GM19397 (cell line): Measurements from ENCODE around the gene TELO2.
"Not testable (repeated sequence)": the region's sequence is repeated elsewhere in the genome, so short reads cannot be mapped to it uniquely, and the experiment has no call there.

Experiments used
- ATAC-seq: cut with Tn5 transposase; IDR thresholded peaks from one replicate; pipeline ENCODE4 v1.9.1; 2021; ENCODE audit warnings: mild to moderate bottlenecking, moderate library complexity; ENCODE audit not compliant: unreplicated experiment

TELO2 gene

GRCh38 chr16:1474796-1475551 is 18.2 kb upstream of the TELO2 start, which contains the start of gene CLCN7:
TSS of gene CLCN7 (minus strand) at chr16:1475028. CDS start at chr16:1474974, 54 bp downstream.
- peak; percentile 86 for ATAC-seq

- no peak for ATAC-seq
These were observed 17.5 kb upstream of the TELO2 start for GRCh38 chr16:1475552-1476114.

DNA sequence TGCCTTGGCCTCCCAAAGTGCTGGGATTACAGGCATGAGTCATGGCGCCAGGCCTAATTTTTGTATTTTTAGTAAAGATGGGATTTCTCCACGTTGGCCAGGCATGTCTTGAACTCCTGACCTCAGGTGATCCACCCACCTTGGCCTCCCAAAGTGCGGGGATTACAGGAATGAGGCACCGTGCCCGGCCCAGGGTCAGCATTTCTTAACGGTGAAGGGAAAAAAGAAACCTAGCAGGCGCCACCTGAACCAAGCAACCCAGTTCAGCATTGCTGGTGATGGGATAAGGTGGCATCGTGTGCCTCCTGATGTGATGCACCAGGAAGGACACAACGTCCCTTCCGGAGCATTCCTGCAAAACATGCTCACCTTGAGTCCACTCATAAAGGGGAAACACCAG is 16.1 kb upstream of the TELO2 start:
- ATAC-seq, result no peak

- ATAC-seq, result not testable (repeated sequence)
These were observed 14.2 kb upstream of the TELO2 start for GRCh38 chr16:1478937-1479336.

DNA sequence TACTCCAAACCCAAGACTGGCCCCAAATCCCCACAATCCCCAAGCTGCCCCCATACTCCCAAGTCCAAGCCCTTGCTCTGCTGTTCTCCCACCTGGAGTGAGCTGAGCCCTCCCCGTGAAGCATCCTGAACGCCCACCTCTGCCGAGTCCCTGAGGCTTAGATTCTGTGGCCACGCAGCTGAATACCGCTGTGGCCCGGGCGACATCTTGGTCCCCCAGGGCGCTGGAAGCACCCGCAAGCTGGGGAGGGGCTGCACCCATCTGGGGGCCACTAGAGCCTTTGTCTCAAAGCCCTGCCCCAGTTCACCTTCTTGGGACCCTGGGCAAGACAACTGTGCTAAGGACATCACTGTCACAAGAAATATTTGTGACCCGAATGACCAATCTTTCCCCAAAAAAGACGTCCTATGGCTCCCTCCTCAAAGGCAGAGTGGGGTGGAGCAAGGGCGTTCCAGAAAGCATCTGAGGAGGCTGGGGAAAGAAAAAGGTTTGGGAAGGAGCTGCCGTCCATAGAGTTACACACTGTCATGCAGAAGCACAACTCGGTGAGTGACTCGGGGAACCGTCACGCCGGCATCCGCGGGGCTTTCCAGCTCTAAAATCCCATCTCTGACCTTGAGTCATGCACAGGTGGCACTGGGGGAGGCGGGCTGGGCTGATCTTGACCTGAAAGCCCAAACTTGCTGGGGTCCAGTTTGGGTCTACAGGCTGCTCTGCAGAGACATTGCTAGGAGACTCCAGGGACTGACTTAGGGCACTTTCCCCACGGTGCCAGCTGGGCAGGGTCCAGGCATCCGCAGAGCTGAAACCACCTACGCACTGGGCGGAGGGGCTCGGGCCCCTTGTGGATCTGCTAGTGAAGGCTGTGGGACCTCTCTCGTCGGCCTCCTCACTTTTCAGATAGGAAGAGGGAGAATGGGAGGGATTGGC is 11.0 kb upstream of the TELO2 start:
- ATAC-seq, result no peak

- no peak for ATAC-seq
These were observed 7.2 kb upstream of the TELO2 start for GRCh38 chr16:1485847-1486496.

DNA sequence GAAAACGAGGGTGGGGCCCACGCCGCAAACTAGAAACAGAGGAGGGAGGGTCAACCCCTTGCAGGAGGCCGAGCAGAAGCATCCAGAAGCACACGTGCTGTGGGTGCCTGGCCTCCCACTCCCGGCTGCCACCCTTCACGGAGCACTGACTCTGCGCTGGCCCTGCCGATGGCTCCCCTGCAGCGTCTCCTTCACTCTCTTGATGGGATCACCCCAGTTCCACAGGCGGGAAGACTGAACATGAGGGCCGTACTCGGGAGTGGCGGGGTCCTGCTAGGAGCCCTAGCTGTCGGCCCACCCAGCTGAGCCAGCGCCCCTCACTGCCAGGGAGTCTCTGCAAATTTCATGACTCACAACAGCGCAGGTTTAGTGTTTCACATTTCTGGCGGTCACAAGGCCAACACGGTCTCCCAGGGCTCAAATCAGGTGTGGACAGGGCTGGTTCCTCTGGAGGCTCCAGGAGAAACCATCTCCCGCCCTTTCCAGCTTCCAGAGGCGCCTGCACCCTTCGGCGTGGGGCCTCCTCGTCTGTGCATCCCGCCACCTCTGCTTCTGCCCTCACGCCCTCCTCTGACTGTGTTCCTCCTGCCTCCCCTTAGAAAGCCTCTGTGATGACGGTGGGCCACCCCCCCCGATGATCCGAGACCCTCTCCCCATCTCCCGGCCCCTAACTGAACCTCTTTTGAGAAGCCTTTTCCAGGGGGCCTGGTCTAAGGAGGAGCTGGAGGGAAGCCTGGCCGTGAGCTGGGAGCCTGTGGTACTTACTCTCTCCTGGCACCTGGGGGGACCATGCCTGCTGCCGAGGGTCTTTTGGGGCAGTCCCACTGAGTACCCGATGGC is 6.4 kb upstream of the TELO2 start:
- no peak for ATAC-seq

DNA sequence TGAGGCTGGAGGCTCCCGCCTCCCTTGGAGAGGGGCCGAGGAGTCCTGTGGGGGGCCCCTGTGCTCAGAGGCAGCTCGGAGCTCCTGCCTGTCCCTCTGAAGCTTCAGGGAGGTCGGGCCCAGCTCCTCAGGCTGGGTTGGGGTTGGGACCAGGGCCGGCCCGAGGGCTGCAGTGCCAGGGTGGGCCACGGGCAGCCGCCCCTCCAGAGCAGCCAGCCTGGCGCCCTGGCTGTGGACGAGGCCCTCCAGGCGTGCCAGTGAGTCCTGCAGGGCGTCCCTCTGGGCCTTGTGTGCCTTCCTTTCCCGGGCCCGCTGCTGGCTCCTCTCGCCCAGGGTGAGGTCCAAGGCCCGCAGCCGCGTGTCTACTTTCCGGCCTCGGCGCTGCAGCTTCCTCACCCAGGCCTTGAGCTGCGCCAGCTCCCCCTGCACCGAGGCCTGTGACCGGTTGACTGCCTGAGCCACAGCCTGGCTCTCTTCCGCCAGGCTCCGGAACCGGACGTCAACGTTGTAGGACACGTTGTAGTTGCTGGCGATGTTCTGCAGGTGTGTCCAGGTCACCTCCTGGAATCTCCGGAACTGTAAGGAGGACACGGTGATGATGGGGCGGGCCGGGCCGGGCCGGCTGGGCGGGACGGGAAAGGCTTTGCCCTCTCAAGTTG is 5.6 kb upstream of the TELO2 start:
- ATAC-seq, result no peak

DNA sequence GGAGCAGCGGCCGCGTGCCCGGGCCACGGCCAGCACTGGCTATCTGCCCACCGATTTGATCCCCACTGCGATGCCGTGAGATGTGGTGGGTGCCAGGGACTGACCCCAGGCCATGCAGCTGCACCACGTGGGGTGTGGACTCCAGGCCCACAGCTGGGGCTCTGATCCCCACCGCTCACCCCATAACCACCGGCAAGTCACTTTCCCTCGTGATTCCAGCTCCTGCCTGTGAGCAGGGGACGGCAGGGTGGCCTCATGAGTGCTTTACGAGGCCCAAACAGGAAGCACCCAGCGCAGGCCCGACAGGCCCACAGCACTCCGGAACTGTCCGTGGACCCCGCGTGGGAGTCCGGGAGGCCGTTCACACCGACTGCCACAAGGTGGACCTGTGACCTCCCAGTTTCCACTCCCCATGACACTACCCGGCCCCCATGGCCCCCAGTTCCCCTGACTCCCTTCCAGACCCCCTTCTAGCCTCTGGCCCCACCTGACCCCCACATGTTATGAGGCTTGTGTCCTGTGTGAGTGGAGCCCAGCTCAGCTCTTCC is 5.0 kb upstream of the TELO2 start:
- no peak for ATAC-seq

- no peak for ATAC-seq
These were observed 4.5 kb upstream of the TELO2 start, which contains the start of gene PTX4 for GRCh38 chr16:1488619-1489018. TSS of gene PTX4 (minus strand) at chr16:1488944. CDS start at chr16:1488909, 35 bp downstream.

GRCh38 chr16:1489077-1489476 is 4.1 kb upstream of the TELO2 start:
- ATAC-seq, result no peak

DNA sequence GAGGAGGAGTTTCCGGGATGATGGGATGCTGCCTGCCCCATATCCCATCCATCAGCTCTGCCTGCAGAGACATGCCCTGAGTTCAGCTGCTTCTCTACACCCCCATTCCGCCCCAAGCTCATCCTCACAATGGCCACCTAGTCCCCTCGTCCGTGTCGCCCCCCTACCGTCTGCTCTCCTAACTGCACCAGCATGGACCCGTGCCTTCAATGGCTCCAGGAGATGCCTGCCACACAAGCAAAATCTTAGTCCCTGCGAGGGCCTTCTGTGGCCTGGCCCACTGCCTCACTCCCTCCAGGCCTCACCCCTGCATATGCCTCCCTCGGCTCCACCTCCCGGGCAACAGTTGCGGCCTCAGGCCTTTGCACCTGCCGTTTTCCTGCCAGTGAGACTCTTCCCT is 1.8 kb upstream of the TELO2 start:
- no peak for ATAC-seq

GRCh38 chr16:1492082-1492922 is 858 bp upstream of the TELO2 start:
- ATAC-seq, result no peak

DNA sequence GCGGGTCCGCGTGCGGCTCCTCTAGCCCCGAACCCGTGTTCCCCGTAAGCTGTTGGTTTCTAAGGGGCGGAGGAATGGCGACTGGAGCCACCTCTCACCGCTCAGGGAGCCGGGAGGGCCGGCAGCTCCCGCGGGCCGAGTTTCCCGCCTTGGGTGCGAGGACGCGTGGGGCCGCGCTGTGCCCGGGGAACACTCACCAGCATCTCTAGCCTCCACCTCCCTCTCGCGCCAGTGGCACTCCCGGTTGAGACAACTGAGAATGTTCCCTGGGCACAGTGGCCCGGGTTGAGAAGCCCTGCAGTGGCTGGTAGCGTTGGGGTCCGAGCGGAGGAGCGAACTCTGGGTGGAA is 560 bp downstream of the TELO2 start:
- ATAC-seq, result no peak

GRCh38 chr16:1494129-1494640 is 1.0 kb downstream of the TELO2 start:
- ATAC-seq, result no peak

DNA sequence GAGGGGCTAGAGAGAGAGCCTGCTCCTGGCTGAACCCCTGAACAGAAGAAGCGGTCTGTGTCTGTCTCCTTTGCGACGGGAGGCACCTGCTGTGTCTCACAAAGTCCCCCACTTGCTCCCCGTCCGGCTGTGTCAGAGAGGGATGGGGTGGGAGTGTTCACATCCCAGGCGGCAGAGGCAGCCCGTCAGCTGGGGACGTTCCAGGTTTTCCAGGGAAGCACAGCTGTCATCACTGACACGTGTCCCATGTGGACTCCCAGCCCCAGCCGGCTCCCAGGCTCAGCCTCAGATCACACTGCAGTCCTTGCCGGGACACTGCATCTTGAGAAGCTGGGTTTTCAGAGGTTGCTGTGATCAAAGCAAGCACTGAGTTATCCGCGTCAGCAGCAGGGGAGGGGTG is 1.6 kb downstream of the TELO2 start:
- ATAC-seq, result no peak

DNA sequence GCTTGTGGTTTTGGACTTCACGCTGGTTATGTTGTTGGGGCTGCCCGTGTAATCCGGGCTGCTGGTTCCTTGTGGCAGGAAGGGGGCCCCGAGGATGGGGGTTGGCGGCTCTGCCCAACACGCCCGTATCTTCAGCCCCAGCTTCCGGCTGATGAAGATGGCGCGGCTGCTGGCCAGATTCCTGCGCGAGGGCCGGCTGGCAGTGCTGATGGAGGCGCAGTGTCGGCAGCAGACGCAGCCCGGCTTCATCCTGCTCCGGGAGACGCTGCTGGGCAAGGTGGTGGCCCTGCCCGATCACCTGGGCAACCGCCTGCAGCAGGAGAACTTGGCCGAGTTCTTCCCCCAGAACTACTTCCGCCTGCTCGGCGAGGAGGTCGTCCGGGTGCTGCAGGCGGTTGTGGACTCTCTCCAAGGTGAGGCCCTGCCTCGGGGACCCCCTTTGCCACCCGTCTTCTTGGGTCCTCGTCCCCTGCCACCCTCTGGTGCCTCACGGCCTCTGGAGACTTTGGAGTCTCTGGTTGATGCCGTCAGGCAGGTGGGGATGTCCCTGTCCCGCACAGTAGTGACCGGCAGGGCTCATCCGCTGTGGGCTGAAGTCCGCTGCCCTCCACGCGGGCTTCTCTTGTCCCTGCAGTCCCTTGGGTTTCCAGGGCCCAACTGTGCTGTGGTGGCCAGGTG is 2.2 kb downstream of the TELO2 start:
- ATAC-seq, result no peak

DNA sequence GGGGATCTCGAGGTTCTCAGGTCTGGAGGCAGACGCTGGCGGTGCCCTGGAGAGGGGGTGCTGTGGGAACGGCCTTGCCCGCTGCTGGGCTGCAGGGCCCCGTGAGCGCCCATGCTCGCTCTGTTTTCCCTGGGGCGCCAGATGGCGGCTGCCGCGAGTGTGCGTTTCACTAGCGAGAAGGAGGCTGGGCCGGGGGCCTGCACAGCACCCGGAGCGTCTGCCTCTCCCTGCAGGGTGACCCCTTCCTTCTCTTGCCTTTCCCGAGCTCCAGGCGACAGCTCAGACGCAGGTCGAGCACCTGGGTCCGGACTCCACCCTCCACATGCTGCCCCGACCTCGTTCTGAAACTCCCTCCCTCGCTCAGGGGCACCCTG is 2.7 kb downstream of the TELO2 start:
- ATAC-seq, result no peak
